ENCODE results near the gene MGMT. TPM values are rescaled to one million over a fixed set of nuclear protein-coding genes. Genes with fewer than 3 reads are reported as not detected.

Gene MGMT
- total RNA-seq, 1 experiment from 2014 or later = 11.5 TPM

DNA sequence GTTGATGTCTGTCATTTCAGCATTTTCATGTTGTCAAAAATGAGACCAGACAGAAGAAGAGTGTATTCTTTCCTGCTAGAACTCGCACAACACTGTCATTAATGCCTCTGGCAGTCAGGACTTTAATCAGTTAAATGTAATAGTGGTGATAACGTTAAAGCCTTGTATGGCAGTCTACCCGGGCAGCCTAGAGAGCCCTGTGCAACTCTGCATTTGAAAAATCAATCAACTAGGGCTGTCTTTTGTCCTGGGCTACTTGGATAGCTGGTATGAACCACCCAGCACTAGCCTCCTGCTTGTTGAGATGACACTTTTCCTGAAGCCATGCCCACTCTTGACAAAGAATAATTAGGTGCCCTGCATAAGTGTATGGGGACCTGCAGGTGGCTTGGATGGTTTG, 19.8 kb downstream of the MGMT start:
- intact Hi-C loops (cut with micrococcal nuclease) = no loop called here
- ChIA-PET POLR2A (no interaction called here), CTCF (no interaction called here), RAD21 (ENCODE audit: low non-redundant PET in 1 of 2, low total read pairs in 2 of 2, uncharacterized antibody in 2 of 2, unreplicated experiment in 2 of 2) (no interaction called here)
- no peak overlapping the region for H2AFZ ChIP-seq (ENCODE audit: low read depth, low read length, poor library complexity, severe bottlenecking)
- no TSS peak for BruUV-seq (replicated peaks)
- no peaks in the 10 kb centered on the region for H3K36me3 ChIP-seq (ENCODE audit: control insufficient read depth in 1 of 2, insufficient read depth in 2 of 2, low read length in 2 of 2)
- DNase-seq (ENCODE audit: low read depth, low spot score) = no peak
- no peaks in the 10 kb centered on the region for H3K9me2 ChIP-seq (ENCODE audit: insufficient read depth)
- no peaks in the 10 kb centered on the region for H3K4me1 ChIP-seq (ENCODE audit: control insufficient read depth in 1 of 2, insufficient read depth in 2 of 2, low read length in 2 of 2)
- no peaks in the 10 kb centered on the region for H3K79me2 ChIP-seq (ENCODE audit: insufficient read depth, low read length)
- no peak overlapping the region for H3K27ac ChIP-seq (ENCODE audit: low read depth, low read length)
- H3K4me2 ChIP-seq (ENCODE audit: low read length) = no peak overlapping the region
- H3K9me3 ChIP-seq (ENCODE audit: control insufficient read depth in 1 of 2, insufficient read depth in 1 of 2, low read depth in 1 of 2, low read length in 2 of 2) = peaks cover 32 to 58% of the 10 kb centered on the region in 2 experiments
- TF ChIP-seq TCF7L2 (IDR thresholded peaks at IDR 0.05; ENCODE audit: borderline replicate concordance, extremely low read depth, insufficient read depth, insufficient read length) (no peak), SP1 (IDR thresholded peaks at IDR 0.05; ENCODE audit: low read depth) (no peak), FOSL1 (IDR thresholded peaks at IDR 0.05; ENCODE audit: low read depth) (no peak), EZH2phosphoT487 (IDR thresholded peaks at IDR 0.05; ENCODE audit: borderline replicate concordance) (no peak), SRF (IDR thresholded peaks at IDR 0.05; ENCODE audit: low read depth) (no peak), SIN3A (IDR thresholded peaks at IDR 0.05; ENCODE audit: low read depth) (no peak), EGR1 (IDR thresholded peaks at IDR 0.05; ENCODE audit: low read depth) (no peak), EZH2 (IDR thresholded peaks at IDR 0.05) (no peak), POLR2AphosphoS5 (IDR thresholded peaks at IDR 0.05; ENCODE audit: low read depth, low read length) (no peak), YY1 (IDR thresholded peaks at IDR 0.05; ENCODE audit: extremely low read depth, insufficient replicate concordance, low read depth, low read length) (no peak)
- TF ChIP-seq, protein P1, sequence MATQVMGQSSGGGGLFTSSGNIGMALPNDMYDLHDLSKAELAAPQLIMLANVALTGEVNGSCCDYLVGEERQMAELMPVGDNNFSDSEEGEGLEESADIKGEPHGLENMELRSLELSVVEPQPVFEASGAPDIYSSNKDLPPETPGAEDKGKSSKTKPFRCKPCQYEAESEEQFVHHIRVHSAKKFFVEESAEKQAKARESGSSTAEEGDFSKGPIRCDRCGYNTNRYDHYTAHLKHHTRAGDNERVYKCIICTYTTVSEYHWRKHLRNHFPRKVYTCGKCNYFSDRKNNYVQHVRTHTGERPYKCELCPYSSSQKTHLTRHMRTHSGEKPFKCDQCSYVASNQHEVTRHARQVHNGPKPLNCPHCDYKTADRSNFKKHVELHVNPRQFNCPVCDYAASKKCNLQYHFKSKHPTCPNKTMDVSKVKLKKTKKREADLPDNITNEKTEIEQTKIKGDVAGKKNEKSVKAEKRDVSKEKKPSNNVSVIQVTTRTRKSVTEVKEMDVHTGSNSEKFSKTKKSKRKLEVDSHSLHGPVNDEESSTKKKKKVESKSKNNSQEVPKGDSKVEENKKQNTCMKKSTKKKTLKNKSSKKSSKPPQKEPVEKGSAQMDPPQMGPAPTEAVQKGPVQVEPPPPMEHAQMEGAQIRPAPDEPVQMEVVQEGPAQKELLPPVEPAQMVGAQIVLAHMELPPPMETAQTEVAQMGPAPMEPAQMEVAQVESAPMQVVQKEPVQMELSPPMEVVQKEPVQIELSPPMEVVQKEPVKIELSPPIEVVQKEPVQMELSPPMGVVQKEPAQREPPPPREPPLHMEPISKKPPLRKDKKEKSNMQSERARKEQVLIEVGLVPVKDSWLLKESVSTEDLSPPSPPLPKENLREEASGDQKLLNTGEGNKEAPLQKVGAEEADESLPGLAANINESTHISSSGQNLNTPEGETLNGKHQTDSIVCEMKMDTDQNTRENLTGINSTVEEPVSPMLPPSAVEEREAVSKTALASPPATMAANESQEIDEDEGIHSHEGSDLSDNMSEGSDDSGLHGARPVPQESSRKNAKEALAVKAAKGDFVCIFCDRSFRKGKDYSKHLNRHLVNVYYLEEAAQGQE (IDR thresholded peaks at IDR 0.05; ENCODE audit: low read depth) = no peak
- TF ChIP-seq, protein P2, sequence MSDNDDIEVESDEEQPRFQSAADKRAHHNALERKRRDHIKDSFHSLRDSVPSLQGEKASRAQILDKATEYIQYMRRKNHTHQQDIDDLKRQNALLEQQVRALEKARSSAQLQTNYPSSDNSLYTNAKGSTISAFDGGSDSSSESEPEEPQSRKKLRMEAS (IDR thresholded peaks at IDR 0.05) = no peak
- ATAC-seq = no peak
- no peak overlapping the region for H3K4me3 ChIP-seq (replicated peaks in 1 of 2; ENCODE audit: low read depth in 1 of 2, low read length in 2 of 2)
- H4K20me1 ChIP-seq (ENCODE audit: insufficient read depth) = no peaks in the 10 kb centered on the region
- no peaks in the 10 kb centered on the region for H3K27me3 ChIP-seq (ENCODE audit: insufficient read depth, low read length)
- H3K9ac ChIP-seq (ENCODE audit: low read length) = no peak overlapping the region
